HepG2 (cell line): ENCODE data around the gene VAMP2. TPM values are rescaled to one million over a fixed set of nuclear protein-coding genes. Genes with fewer than 3 reads are reported as not detected.

Source experiments
- ARID3A ChIP-seq: IDR thresholded peaks from 2 replicates; pipeline ENCODE4 v1.6.1; 2012; ENCODE audit warnings: low read depth, low read length, improper control_type of control experiment
- ARNTL ChIP-seq: sonication (generic); formaldehyde crosslinking; IDR thresholded peaks from 2 replicates; pipeline ENCODE4 v1.4.0; 2020; ENCODE audit warnings: mild to moderate bottlenecking, missing genetic modification reagents
- GABPA ChIP-seq, 2 experiments: IDR thresholded peaks; 2 replicates each; pipeline ENCODE4 v1.6.1; 2011 to 2016; ENCODE audit warnings: low read depth in 2 of 2, low read length in 1 of 2, missing biosample characterization in 1 of 2, missing genetic modification characterization in 1 of 2
- HNRNPLL ChIP-seq: fragments of 200-400 bp; formaldehyde crosslinking; IDR thresholded peaks from 2 replicates; pipeline ENCODE4 v1.6.1; 2017; ENCODE audit warnings: mild to moderate bottlenecking, low read depth, low read length; ENCODE audit not compliant: poor library complexity, severe bottlenecking
- IKZF4 ChIP-seq: sonication (generic); formaldehyde crosslinking; IDR thresholded peaks from 2 replicates; pipeline ENCODE4 v1.5.1; 2020; ENCODE audit warnings: borderline replicate concordance, mild to moderate bottlenecking, low read depth, missing genetic modification reagents; ENCODE audit errors: not compliant biosample characterization
- KDM6A ChIP-seq: IDR thresholded peaks from 2 replicates; pipeline ENCODE4 v1.6.1; 2016; ENCODE audit warnings: low read depth
- POLR2AphosphoS5 ChIP-seq: IDR thresholded peaks from 2 replicates; pipeline ENCODE4 v1.6.1; 2012; ENCODE audit warnings: low read depth, low read length
- RFXANK ChIP-seq: IDR thresholded peaks from 2 replicates; pipeline ENCODE4 v1.6.1; 2016
- RNF219 ChIP-seq: sonication (generic); formaldehyde crosslinking; IDR thresholded peaks from 2 replicates; pipeline ENCODE4 v1.5.0; 2020; ENCODE audit warnings: mild to moderate bottlenecking, missing genetic modification reagents
- TCF7L2 ChIP-seq: IDR thresholded peaks from 2 replicates; pipeline ENCODE4 v1.6.1; 2011; ENCODE audit warnings: mild to moderate bottlenecking, low read depth, low read length, moderate library complexity
- ZBTB43 ChIP-seq: sonication (generic); formaldehyde crosslinking; conservative IDR thresholded peaks from 2 replicates; pipeline ENCODE4 v1.4.0; 2020; ENCODE audit warnings: missing genetic modification reagents
- ZC3H4 ChIP-seq: sonication (generic); formaldehyde crosslinking; IDR thresholded peaks from 2 replicates; pipeline ENCODE4 v1.4.0; 2020; ENCODE audit warnings: missing genetic modification reagents, borderline replicate concordance
- ZNF136 ChIP-seq: sonication (generic); formaldehyde crosslinking; IDR thresholded peaks from 2 replicates; pipeline ENCODE4 v1.8.1; 2022; ENCODE audit warnings: low read depth, mild to moderate bottlenecking, moderate library complexity, missing genetic modification reagents
- ZNF160 ChIP-seq: sonication (generic); formaldehyde crosslinking; IDR thresholded peaks from 2 replicates; pipeline ENCODE4 v1.8.0; 2022; ENCODE audit warnings: mild to moderate bottlenecking, inconsistent platforms, missing genetic modification reagents
- ZNF788 ChIP-seq: sonication (generic); formaldehyde crosslinking; IDR thresholded peaks from 2 replicates; pipeline ENCODE4 v1.5.0; 2020; ENCODE audit warnings: mild to moderate bottlenecking, missing genetic modification reagents, borderline replicate concordance
- polyA plus RNA-seq, 8 experiments: library from polyadenylated mRNA; depleted of rRNA in 3 of 8; stranded (reverse) in 7 of 8; unstranded in 1 of 8; fragments of >200 nt; fragmentation: Illumina TruSeq in 4 of 8; extraction: Trizol in 4 of 8; gene quantifications; 2 replicates each; pipeline versions ENCODE4 v1.2.1 to v1.2.3, GENCODE V29; 2011 to 2016; ENCODE audit warnings: low read depth in 4 of 8, missing spikeins in 1 of 8, mixed read lengths in 1 of 8; ENCODE audit not compliant: insufficient read depth in 1 of 8
- total RNA-seq, 5 experiments: library from RNA; depleted of rRNA; stranded (reverse); fragments of >200 nt; fragmentation: Illumina TruSeq; extraction: Trizol; gene quantifications; 2 replicates each; pipeline ENCODE4 v1.2.3, GENCODE V29; 2016; ENCODE audit warnings: low read depth in 1 of 5
- TF ChIP-seq, protein P1 (sequence below): sonication (generic); formaldehyde crosslinking; IDR thresholded peaks from 2 replicates; pipeline ENCODE4 v1.5.0; 2020; ENCODE audit warnings: missing genetic modification reagents
- TF ChIP-seq, protein P2 (sequence below): sonication (generic); formaldehyde crosslinking; IDR thresholded peaks from 2 replicates; pipeline ENCODE4 v1.4.0; 2020; ENCODE audit warnings: missing genetic modification reagents
- TF ChIP-seq, protein P3 (sequence below): sonication (generic); formaldehyde crosslinking; conservative IDR thresholded peaks from 2 replicates; pipeline ENCODE4 v1.8.0; 2022; ENCODE audit warnings: mild to moderate bottlenecking, moderate library complexity, missing genetic modification reagents

The VAMP2 gene
- total and polyA plus RNA-seq, 2 of the 13 experiments (the other 11 are each of a cell fraction or from before 2014, with no cell fraction given), result 3.9 to 17.2 TPM

- TF ChIP-seq ZBTB43 (CRISPR knock-in tag) (0 out of 2 replicates have a peak, but pooled peaks have one; percentile 24), ZNF136 (CRISPR knock-in tag) (no peak), ZNF788 (peak; percentile 21; the same call in 1 of the 2 replicates), GABPA (IDR thresholded peaks at IDR 0.05; ENCODE audit: low read depth, low read length) (no peak), GABPA (CRISPR knock-in tag; IDR thresholded peaks at IDR 0.05; ENCODE audit: low read depth) (no peak), RFXANK (CRISPR knock-in tag) (no peak), ARNTL (CRISPR knock-in tag) (0 out of 2 replicates have a peak, but pooled peaks have one; percentile 43), POLR2AphosphoS5 (no peak), ARID3A (no peak), ZNF160 (CRISPR knock-in tag) (no peak), HNRNPLL (peak; percentile 56), IKZF4 (CRISPR knock-in tag) (no peak), KDM6A (no peak), ZC3H4 (CRISPR knock-in tag) (no peak), TCF7L2 (no peak), RNF219 (CRISPR knock-in tag) (no peak)
- TF ChIP-seq, protein P1, sequence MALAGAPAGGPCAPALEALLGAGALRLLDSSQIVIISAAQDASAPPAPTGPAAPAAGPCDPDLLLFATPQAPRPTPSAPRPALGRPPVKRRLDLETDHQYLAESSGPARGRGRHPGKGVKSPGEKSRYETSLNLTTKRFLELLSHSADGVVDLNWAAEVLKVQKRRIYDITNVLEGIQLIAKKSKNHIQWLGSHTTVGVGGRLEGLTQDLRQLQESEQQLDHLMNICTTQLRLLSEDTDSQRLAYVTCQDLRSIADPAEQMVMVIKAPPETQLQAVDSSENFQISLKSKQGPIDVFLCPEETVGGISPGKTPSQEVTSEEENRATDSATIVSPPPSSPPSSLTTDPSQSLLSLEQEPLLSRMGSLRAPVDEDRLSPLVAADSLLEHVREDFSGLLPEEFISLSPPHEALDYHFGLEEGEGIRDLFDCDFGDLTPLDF (CRISPR knock-in tag), result no peak
- TF ChIP-seq, protein P2, sequence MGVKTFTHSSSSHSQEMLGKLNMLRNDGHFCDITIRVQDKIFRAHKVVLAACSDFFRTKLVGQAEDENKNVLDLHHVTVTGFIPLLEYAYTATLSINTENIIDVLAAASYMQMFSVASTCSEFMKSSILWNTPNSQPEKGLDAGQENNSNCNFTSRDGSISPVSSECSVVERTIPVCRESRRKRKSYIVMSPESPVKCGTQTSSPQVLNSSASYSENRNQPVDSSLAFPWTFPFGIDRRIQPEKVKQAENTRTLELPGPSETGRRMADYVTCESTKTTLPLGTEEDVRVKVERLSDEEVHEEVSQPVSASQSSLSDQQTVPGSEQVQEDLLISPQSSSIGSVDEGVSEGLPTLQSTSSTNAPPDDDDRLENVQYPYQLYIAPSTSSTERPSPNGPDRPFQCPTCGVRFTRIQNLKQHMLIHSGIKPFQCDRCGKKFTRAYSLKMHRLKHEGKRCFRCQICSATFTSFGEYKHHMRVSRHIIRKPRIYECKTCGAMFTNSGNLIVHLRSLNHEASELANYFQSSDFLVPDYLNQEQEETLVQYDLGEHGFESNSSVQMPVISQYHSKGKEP (CRISPR knock-in tag), result no peak
- TF ChIP-seq, protein P3, sequence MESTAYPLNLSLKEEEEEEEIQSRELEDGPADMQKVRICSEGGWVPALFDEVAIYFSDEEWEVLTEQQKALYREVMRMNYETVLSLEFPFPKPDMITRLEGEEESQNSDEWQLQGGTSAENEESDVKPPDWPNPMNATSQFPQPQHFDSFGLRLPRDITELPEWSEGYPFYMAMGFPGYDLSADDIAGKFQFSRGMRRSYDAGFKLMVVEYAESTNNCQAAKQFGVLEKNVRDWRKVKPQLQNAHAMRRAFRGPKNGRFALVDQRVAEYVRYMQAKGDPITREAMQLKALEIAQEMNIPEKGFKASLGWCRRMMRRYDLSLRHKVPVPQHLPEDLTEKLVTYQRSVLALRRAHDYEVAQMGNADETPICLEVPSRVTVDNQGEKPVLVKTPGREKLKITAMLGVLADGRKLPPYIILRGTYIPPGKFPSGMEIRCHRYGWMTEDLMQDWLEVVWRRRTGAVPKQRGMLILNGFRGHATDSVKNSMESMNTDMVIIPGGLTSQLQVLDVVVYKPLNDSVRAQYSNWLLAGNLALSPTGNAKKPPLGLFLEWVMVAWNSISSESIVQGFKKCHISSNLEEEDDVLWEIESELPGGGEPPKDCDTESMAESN (CRISPR knock-in tag), result no peak
These were observed 40.9 kb downstream of the VAMP2 start (continued) for GRCh38 chr17:8121681-8122421.
